Bronchial smooth muscle cell (primary cell): ENCODE measurements around the gene SHF. TPM values are rescaled to one million over a fixed set of nuclear protein-coding genes. Genes with fewer than 3 reads are reported as not detected.

ENCODE experiments used
- total RNA-seq: library from RNA; depleted of rRNA; stranded (reverse); fragments of >200 nt; gene quantifications from 2 replicates; pipeline ENCODE4 v1.2.1, GENCODE V29; 2014

Gene SHF, protein sequence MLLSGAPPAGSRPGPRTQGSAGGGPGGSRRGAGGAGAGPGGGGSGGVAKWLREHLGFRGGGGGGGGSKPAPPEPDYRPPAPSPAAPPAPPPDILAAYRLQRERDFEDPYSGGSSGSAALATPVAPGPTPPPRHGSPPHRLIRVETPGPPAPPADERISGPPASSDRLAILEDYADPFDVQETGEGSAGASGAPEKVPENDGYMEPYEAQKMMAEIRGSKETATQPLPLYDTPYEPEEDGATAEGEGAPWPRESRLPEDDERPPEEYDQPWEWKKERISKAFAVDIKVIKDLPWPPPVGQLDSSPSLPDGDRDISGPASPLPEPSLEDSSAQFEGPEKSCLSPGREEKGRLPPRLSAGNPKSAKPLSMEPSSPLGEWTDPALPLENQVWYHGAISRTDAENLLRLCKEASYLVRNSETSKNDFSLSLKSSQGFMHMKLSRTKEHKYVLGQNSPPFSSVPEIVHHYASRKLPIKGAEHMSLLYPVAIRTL
- 1.4 and 2.7 TPM in 2 replicates for total RNA-seq

DNA sequence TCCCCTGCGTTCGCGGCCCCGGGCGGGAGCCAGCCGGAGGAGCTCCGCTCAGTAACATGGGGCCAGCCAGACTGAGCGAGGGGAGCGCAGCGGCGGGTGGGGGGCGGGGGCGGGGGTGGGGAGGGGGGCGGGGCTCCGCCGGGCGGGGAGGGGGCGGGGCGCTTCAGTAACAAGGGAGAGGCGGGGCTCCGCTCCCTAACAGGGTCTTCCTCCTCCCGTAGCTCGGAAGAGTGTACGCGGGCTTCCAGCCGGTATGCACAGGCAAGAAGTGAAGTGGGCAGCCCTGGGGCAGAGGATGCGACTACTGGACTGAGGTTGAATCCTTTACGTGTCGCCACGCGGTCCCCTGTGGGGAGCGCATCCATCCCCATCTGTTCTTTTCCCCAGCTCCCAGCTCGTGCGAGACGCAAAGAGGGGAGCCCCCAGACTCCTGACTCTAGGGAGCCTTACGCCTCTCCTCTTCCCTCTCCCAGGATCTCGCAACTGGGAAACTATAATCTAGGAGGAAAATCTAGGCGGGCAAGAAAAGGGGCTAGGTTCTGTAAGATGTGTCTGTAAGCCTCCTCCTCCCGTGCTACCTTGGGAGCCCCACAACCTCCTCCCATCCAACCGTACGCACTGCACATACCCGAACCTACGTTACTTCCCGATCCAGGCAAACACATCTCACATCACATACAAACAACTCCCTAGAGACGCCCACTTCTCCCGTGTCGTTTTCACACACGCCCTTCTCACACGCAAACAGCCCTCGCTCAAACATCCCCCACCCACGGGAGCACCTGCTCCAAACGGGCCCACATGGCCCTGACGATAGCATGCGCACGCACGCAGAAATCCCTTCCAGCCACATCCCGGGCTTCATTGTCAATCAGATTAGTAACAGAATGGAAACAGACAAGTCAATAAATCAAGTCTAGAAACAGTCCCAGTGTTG is at the start of gene SHF:
Gene SHF, minus strand, starts transcription at position 73 of the 937 bp plus-strand sequence. Its CDS starts 15 bp downstream, at position 58.

GRCh38 chr15:45129651-45130129 is 58.1 kb downstream of the SHF start, which contains the start of the genes DUOX1 and DUOXA1:
TSS of gene DUOX1 (plus strand) at chr15:45129994. CDS start at chr15:45131967, 1,973 bp downstream.
TSS of gene DUOXA1 (minus strand) at chr15:45129879. CDS start at chr15:45123014, 6,865 bp downstream.

Other genes with a start within 250 kb of the SHF start
- gene TERB2, start 231.3 kb downstream of the SHF start, total RNA-seq: not detected in 2 replicates
- 4.6 and 6.9 TPM in 2 replicates for gene SORD, start 164.8 kb downstream of the SHF start, total RNA-seq
- gene DUOX2, start 73.8 kb downstream of the SHF start, total RNA-seq: under 0.01 TPM in 2 replicates
- not detected in 2 replicates for gene DUOXA2, start 73.6 kb downstream of the SHF start, total RNA-seq
- gene DUOXA1, start 58.1 kb downstream of the SHF start, total RNA-seq: under 0.01 TPM in 2 replicates
- gene DUOX1, start 58.0 kb downstream of the SHF start, total RNA-seq: under 0.01 and 0.16 TPM in 2 replicates
- gene SLC28A2, start 64.3 kb upstream of the SHF start, total RNA-seq: not detected in 2 replicates
- gene GATM, start 190.6 kb upstream of the SHF start, total RNA-seq: 0.16 and 0.17 TPM in 2 replicates